GM19452 (cell line): ENCODE data around the gene CXCL10.

ENCODE experiments used
- ATAC-seq: cut with Tn5 transposase; IDR thresholded peaks from one replicate; pipeline ENCODE4 v1.9.1; 2021; ENCODE audit not compliant: unreplicated experiment

CXCL10 gene

GRCh38 chr4:75997081-75997480 is 26.2 kb downstream of the CXCL10 start:
- no peak for ATAC-seq

GRCh38 chr4:75995727-75996126 is 27.6 kb downstream of the CXCL10 start:
- no peak for ATAC-seq

- no peak for ATAC-seq
Observed at GRCh38 chr4:75992462-75992861, 30.8 kb downstream of the CXCL10 start.

GRCh38 chr4:75989846-75990528 is 33.3 kb downstream of the CXCL10 start:
- no peak for ATAC-seq

- ATAC-seq = no peak
Observed at GRCh38 chr4:75985116-75985515, 38.2 kb downstream of the CXCL10 start.

- no peak for ATAC-seq
Observed at GRCh38 chr4:75980576-75980975, 42.7 kb downstream of the CXCL10 start.

- ATAC-seq = no peak
Observed at GRCh38 chr4:75976177-75976576, 47.1 kb downstream of the CXCL10 start.

GRCh38 chr4:75973766-75974165 is 49.5 kb downstream of the CXCL10 start:
- ATAC-seq = no peak
